HG03457 (cell line): ENCODE measurements around the gene EVPL.

Experiments used
- ATAC-seq: cut with Tn5 transposase; IDR thresholded peaks from one replicate; pipeline ENCODE4 v1.9.1; 2021; ENCODE audit warnings: moderate number of reproducible peaks; ENCODE audit not compliant: unreplicated experiment

Gene EVPL

DNA sequence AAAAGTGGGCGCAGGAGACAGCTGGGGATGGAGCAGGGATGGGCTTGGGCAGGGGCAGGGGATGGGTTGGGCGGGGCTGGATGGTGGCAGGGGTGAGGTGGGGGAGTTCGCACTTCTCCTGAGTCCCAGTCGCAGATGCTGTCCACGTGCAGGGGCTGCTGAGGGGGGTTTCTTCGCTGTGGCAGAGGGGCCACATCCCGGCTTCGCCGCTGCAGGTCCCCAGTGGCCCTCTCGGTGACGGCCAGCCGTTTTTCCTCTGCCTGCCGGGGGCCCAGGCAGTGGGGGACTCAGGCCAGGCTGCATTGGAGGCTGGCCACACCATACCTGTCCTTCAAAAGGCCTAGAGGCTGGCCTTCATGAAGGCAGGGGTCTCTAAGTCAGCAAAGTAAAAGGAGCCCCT, 8.3 kb downstream of the EVPL start:
- ATAC-seq = no peak

GRCh38 chr17:76018340-76018680, 8.8 kb downstream of the EVPL start:
- no peak for ATAC-seq

GRCh38 chr17:76017481-76018339, 9.4 kb downstream of the EVPL start:
- ATAC-seq = no peak

- no peak for ATAC-seq
Measured at GRCh38 chr17:76014925-76015261, 12.2 kb downstream of the EVPL start.

DNA sequence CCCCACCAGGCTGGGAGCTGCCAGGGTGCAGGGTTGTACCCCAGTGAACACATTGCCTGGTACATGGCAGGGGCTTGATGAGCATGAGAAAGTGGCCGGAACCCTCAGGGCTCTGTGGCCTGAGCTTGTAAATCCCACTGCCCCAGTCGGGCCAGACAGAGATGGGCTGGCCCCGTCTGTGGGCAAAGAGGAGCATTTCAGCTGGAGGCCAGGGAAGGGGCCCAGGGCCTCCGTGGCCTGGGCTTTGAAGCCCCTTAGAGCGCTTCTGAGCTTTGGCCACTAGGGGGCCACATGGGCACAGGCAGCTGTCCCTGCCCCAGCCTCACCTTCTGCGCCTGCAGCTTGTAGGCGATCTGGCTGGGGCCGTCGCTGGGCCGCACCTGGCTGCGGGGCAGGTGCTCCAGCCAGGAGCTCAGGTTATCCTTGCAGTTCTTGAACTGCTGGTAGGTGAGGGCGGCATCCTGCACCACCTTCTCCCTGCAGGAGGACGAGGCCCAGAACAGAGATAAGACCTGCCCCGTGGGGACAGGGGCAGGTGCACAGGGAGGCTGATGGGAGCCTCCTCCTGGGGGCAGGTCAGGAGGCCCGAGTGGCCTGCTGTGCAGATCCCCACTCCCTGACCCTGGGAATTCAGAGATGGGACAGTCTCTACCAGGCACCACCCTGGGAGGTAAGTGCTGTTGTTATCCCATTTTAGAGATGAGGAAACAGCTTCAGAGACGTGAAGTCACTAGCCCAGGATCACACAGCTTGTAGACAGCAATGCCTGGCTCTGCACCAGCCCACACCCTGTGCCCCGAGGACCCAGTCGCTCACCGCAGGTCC, 12.8 kb downstream of the EVPL start:
- no peak for ATAC-seq

- ATAC-seq = no peak
Measured at GRCh38 chr17:76013377-76013932, 13.7 kb downstream of the EVPL start.

DNA sequence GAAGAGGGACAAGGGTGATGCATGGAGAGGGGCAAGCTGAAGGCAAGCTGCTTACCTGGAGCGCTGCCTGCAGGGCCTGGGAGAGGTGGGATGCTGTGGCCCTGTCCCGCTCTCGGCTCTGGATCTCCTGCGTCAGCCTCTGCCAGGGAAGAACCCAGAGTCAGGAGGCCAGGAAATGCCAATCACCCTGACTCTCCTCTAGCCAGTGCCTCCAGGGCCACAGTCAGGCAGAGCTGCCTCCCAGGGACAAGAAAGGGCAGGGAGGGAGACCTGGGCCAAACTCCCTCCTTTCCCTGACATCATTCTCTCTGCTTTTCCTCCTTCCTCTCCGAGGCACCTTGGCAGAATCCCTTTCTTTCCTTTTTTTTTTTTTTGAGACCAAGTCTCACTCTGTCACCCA, 15.2 kb downstream of the EVPL start:
- ATAC-seq = no peak

DNA sequence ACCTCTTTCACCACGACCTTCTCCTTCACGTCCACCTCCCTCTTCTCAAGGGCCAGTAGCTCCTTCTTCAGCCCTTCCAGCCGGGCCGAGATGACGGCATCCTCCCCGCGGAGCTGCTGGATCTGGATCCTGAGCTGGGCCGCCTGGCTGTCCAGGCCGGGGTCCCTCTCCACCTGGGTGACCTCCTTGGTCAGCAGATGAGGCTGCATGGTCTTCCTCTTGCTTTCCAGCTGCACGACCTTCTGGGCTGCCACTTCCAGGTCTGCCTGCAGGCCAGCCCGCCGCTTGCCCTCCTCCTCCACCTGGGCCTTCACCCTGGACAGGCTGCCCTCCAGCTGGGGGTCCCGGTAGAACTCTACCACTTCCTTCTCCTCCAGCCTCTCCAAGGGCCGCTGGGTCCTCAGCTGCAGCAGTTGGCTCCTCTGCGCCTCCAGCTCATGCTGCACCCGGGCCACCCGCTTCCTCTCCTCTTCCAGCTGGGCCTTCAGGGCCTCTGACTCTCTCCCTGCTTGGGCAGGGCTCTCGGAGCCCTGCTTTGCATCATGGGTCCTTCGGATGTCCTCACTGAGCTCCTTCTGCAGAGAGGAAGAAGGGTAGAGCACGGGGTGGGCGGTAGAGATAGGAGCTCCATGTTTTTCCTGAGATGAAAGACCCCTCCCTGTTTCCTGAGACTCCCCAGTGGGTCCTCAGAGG, 17.0 kb downstream of the EVPL start:
- no peak for ATAC-seq

- ATAC-seq = no peak
Measured at GRCh38 chr17:76009447-76009846, 17.7 kb downstream of the EVPL start.

- no peak for ATAC-seq
Measured at GRCh38 chr17:76008630-76009425, 18.3 kb downstream of the EVPL start.

DNA sequence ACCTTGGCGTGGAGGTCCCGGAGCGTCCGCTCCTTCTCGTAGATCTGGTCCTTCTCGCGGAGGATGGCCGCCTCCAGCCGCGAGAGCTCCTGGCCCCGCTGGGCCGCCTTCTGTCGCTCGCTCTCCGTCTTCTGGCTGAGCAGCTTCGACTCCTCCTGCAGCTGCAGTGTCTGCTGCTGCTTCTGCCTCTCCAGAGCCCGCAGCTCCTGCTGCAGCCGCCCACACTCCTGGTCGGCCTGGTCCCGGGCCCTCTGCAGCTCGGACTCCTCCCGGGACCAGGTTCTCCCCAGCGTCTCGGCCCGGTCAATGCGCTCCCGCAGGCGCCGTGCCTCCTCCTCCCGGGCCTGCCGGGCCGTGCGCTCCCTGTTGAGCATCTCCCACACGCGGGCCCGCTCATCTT, 18.9 kb downstream of the EVPL start:
- no peak for ATAC-seq

GRCh38 chr17:76007850-76008165, 19.3 kb downstream of the EVPL start:
- no peak for ATAC-seq

GRCh38 chr17:76007131-76007849, 19.8 kb downstream of the EVPL start:
- no peak for ATAC-seq

DNA sequence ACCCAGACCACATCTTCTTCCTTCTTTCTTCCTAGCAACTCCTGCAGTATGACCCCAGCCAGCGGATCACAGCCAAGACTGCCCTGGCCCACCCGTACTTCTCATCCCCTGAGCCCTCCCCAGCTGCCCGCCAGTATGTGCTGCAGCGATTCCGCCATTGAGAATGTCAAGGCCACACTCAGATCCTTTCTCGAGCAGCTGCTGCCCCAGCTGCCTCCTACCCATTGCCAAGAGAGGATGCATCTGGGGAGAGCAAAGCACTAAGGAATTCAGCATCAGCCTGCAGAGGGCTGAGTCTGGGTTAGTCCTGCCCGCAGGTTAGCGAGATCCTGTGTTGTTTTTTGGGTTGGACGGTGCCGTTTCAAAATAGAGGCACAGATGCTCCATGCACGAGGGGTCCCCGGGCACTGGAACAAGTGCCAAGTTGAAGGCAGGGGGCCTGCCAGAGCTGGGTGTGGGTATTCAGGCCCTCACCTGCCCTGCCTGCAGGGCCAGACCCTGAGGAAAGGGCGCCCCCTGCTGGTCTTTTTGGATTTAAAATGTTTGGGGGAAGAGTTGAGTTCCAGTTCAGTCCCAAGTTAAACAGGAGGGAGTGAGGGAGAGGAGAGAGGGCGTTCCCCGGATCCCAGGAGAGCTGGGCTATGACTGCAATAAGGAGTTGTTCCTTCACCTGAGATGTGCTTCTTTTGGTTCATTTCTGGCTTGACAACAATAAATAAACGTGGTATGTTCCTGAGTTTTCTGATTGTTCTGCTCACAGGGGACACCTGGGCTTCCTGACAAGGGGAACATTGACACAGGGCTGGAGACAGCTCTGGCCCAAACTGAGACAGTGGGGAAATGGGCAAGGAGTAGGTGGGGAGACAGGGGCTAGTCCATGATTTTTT, 21.6 kb downstream of the EVPL start:
- no peak for ATAC-seq

GRCh38 chr17:76004750-76005262, 22.3 kb downstream of the EVPL start:
- ATAC-seq = no peak

DNA sequence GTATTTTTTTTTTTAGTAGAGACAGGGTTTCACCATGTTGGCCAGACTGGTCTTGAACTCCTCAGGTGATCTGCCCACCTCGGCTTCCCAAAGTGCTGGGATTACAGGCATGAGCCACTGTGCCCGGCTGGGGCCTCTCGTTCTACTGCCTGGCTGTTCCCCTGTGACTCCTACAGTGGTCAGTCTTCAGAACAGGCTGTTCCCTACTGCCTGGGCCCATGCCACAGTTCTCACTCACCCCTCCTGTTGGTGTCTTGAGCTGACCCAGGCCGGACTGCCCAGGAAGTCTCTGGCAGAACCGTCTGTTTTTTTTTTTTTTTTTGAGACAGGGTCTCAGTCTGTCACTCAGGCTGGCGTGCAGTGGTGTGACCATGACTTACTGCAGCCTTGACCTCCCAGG, 23.2 kb downstream of the EVPL start:
- no peak for ATAC-seq

DNA sequence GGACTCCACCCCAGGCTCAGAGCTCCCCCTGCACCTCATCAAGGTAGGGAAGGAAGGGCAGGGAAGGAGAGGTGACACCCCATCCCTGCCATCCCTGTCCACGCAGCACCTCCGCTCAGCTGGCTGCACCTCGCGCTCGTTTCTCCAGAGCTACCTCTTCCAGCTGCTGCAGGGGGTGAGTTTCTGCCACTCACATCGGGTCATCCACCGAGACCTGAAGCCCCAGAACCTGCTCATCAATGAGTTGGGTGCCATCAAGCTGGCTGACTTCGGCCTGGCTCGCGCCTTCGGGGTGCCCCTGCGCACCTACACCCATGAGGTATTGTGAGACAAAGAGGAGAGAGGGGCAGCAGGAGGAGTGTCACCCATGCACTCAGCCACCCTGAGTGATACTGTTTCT, 25.0 kb downstream of the EVPL start:
- no peak for ATAC-seq

GRCh38 chr17:76000755-76001521, 26.2 kb downstream of the EVPL start, which contains the start of gene CDK3:
TSS of gene CDK3 (plus strand) at chr17:76000855. CDS start at chr17:76001426, 571 bp downstream.
- ATAC-seq = no peak
